ENCODE data around the gene TRPV6. TPM values are rescaled to one million over a fixed set of nuclear protein-coding genes. Genes with fewer than 3 reads are reported as not detected.

TRPV6 gene
- polyA plus RNA-seq = 0.30 and 0.38 TPM in 2 replicates
- polyA minus RNA-seq = under 0.01 and 0.35 TPM in 2 replicates

GRCh38 chr7:142885311-142886230, at the start of gene TRPV6:
TRPV6 (minus strand) TSS chr7:142885745.
- no peak within 1 kb of the TSS for H3K9ac ChIP-seq (ENCODE audit: low read length)
- TF ChIP-seq EZH2 (IDR thresholded peaks at IDR 0.05; ENCODE audit: borderline replicate concordance, insufficient read depth, low read length, poor library complexity, severe bottlenecking) = no peak
- no peak for TF ChIP-seq RAD21 (conservative IDR thresholded peaks at IDR 0.05)
- TF ChIP-seq REST (IDR thresholded peaks at IDR 0.05; ENCODE audit: borderline replicate concordance) = no peak
- TF ChIP-seq SMC3 (conservative IDR thresholded peaks at IDR 0.05; ENCODE audit: poor library complexity) = no peak
- TF ChIP-seq CTCF (IDR thresholded peaks at IDR 0.05; ENCODE audit: poor library complexity, severe bottlenecking) = no peak
- no peak for TF ChIP-seq TAF1 (IDR thresholded peaks at IDR 0.05; ENCODE audit: low read depth)
- no peak within 1 kb of the TSS for H3K4me3 ChIP-seq (ENCODE audit: low read length)
- no peaks in the 10 kb centered on the region for H3K36me3 ChIP-seq (ENCODE audit: insufficient read depth, low read length)
- H4K20me1 ChIP-seq (ENCODE audit: insufficient read depth) = no peaks in the 10 kb centered on the region
- H3K27me3 ChIP-seq (ENCODE audit: insufficient read depth, low read depth, low read length) = no peaks in the 10 kb centered on the region
- no peaks in the 10 kb centered on the region for H3K9me3 ChIP-seq (ENCODE audit: low read length)
- no peak within 1 kb of the TSS for H3K27ac ChIP-seq (ENCODE audit: low read length)
- no peak within 1 kb of the TSS for H3K4me2 ChIP-seq (ENCODE audit: low read length)
- no peaks in the 10 kb centered on the region for H3K79me2 ChIP-seq (replicated peaks; ENCODE audit: insufficient read depth, low read length)
- no peaks in the 10 kb centered on the region for H3K9me2 ChIP-seq (ENCODE audit: insufficient read depth, low read length)
- no peak within 1 kb of the TSS for H2AFZ ChIP-seq (ENCODE audit: low read depth, low read length)
- no peaks in the 10 kb centered on the region for H3F3A ChIP-seq (ENCODE audit: insufficient read depth, low read length, poor library complexity, severe bottlenecking)

- H3K9ac ChIP-seq (ENCODE audit: low read length) = no peak overlapping the region
- H3K27ac ChIP-seq (ENCODE audit: low read length) = no peak overlapping the region
- no peaks in the 10 kb centered on the region for H3K9me2 ChIP-seq (ENCODE audit: insufficient read depth, low read length)
- H3K36me3 ChIP-seq (ENCODE audit: insufficient read depth, low read length) = no peaks in the 10 kb centered on the region
- H3K4me3 ChIP-seq (ENCODE audit: low read length) = no peak overlapping the region
- H3K79me2 ChIP-seq (replicated peaks; ENCODE audit: insufficient read depth, low read length) = no peaks in the 10 kb centered on the region
- no peaks in the 10 kb centered on the region for H3F3A ChIP-seq (ENCODE audit: insufficient read depth, low read length, poor library complexity, severe bottlenecking)
- H4K20me1 ChIP-seq (ENCODE audit: insufficient read depth) = no peaks in the 10 kb centered on the region
- H3K27me3 ChIP-seq (ENCODE audit: insufficient read depth, low read depth, low read length) = no peaks in the 10 kb centered on the region
- TF ChIP-seq EP300 (conservative IDR thresholded peaks at IDR 0.05; ENCODE audit: poor library complexity, severe bottlenecking) = no peak
- TF ChIP-seq TAF1 (IDR thresholded peaks at IDR 0.05; ENCODE audit: low read depth) = no peak
- no peak for TF ChIP-seq RAD21 (conservative IDR thresholded peaks at IDR 0.05)
- TF ChIP-seq MXI1 (conservative IDR thresholded peaks at IDR 0.05; ENCODE audit: poor library complexity, severe bottlenecking) = no peak
- TF ChIP-seq EZH2 (IDR thresholded peaks at IDR 0.05; ENCODE audit: borderline replicate concordance, insufficient read depth, low read length, poor library complexity, severe bottlenecking) = no peak
- no peak for TF ChIP-seq CTCF (IDR thresholded peaks at IDR 0.05; ENCODE audit: poor library complexity, severe bottlenecking)
- TF ChIP-seq POLR2AphosphoS5 (IDR thresholded peaks at IDR 0.05) = no peak
- no peak for TF ChIP-seq SMC3 (conservative IDR thresholded peaks at IDR 0.05; ENCODE audit: poor library complexity)
- TF ChIP-seq REST (IDR thresholded peaks at IDR 0.05; ENCODE audit: borderline replicate concordance) = no peak
- no peak overlapping the region for H2AFZ ChIP-seq (ENCODE audit: low read depth, low read length)
- H3K9me3 ChIP-seq (ENCODE audit: low read length) = no peaks in the 10 kb centered on the region
- no peak overlapping the region for H3K4me2 ChIP-seq (ENCODE audit: low read length)
Measured at GRCh38 chr7:142934056-142934455, 48.5 kb upstream of the TRPV6 start.
